Measurements from ENCODE around the gene PROZ.

PROZ gene

DNA sequence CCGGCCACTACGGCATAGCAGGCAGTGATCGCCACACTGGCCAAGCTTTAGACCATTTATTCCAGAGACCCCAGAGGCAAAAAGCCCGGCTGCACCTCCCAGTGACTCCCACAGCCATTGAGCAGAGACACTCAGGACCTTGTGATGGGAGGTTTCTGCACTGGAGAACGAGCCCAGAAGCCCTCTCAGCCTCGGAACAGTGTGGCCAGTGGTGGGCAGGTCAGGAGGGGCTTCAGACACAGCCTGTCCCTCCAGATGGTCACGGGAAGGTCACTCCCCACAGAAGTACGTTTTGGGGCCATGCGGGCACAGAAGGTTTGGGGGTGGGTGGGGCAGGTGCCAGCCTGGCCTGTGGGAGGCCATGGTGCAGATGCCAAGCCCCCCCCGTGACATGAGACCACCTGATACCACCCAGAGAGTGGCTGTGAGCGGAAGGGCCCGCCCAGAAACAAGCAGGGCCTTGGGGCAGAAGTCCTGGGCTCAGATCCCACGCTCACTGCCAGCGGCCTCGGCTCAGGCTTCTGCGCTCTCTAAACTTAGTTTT lies 36.4 kb upstream of the PROZ start:
- TF ChIP-seq, protein P1, sequence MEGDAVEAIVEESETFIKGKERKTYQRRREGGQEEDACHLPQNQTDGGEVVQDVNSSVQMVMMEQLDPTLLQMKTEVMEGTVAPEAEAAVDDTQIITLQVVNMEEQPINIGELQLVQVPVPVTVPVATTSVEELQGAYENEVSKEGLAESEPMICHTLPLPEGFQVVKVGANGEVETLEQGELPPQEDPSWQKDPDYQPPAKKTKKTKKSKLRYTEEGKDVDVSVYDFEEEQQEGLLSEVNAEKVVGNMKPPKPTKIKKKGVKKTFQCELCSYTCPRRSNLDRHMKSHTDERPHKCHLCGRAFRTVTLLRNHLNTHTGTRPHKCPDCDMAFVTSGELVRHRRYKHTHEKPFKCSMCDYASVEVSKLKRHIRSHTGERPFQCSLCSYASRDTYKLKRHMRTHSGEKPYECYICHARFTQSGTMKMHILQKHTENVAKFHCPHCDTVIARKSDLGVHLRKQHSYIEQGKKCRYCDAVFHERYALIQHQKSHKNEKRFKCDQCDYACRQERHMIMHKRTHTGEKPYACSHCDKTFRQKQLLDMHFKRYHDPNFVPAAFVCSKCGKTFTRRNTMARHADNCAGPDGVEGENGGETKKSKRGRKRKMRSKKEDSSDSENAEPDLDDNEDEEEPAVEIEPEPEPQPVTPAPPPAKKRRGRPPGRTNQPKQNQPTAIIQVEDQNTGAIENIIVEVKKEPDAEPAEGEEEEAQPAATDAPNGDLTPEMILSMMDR (conservative IDR thresholded peaks at IDR 0.05; ENCODE audit: low read length), result no peak
- no peak overlapping the region for H3K4me3 ChIP-seq (ENCODE audit: low read length)
- DNase-seq (ENCODE audit: low read depth), result no peak

DNA sequence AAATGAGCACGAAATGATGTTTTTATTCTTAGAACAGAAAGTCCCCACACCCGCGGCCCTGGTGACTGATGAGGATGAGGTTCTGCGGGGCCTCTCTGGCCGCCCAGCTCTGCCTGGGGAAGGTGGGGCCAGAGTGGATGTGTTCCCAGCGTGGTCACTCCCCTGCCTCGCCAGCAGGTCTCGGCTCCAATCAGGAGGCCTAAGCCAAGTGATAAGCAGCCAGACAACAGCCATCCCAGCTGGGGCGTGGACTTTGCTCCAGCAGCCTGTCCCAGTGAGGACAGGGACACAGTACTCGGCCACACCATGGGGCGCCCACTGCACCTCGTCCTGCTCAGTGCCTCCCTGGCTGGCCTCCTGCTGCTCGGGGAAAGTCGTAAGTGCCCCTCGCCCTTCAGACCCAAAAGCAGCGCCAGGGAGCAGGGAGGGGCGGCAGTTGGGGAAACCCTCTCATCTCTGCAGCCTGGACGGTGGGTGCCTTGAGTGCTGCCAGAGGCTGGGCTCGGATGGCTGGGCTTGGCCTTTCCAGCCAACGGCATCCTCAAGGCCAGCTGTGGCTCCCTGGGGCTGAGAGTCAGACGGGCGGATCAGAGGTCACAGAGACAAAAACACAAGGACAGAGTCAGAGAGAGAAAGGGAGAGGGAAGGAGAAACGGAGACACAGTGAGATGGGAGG lies 35.8 kb upstream of the PROZ start, which contains the start of gene F10:
Gene F10 (plus strand): TSS at position 250 of the 676 bp plus-strand sequence. CDS start 57 bp downstream, at position 307.
- DNase-seq (ENCODE audit: low read depth), result peak; percentile 70
- TF ChIP-seq, protein P1 (conservative IDR thresholded peaks at IDR 0.05; ENCODE audit: low read length), result peak; percentile 12; the same call in 1 of the 2 replicates
- H3K4me3 ChIP-seq (ENCODE audit: low read length), result peak within 1 kb of the TSS; percentile 54

DNA sequence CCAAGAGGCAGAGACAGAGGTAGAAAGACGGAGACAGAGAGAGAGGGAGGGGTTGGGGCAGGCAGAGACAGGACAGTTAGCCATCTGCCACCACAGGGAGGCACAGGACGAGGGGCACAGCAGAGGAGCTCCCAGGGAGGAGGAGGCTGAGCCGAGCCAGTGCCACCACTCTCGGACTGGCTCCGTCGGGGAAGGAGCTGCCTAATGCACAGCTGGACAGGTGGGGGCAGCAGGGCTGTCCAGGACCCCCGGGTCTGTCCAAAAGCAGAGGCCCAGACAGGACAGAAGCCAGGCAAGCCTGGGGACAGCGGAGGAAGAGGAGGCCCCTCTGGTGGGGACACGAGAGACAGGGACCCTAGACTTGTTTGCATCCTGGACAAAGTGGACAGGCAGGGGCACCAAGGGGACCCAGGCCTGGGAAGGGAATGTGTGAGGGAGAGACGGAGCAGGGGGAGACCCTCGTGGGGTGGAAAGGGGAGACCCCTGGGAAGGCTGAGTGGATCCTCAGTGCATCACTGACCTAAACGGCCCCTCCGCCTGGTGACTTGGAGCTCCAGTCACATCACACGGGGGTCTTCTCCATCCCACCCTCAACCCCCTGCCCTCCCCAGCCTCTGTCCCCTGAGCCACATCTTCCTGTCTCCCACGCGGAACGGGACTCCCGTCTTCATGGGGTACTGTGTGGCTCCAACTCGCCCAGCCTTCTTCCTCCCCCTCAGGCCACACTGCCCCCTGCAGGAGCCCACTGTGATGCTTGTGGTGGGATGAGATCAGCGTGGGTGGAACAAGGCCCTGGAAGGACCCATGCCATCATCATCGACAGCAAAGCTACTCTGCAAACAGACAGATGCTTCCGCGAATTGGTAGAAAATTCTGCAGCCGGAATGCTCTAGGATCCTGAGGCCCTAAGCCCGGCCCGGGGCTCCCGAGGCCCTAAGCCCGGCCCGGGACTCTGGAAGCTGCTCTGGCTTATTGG lies 34.9 kb upstream of the PROZ start:
- DNase-seq (ENCODE audit: low read depth), result no peak
- TF ChIP-seq, protein P1 (conservative IDR thresholded peaks at IDR 0.05; ENCODE audit: low read length), result peak; percentile 35
- peak overlapping the region; percentile 54 for H3K4me3 ChIP-seq (ENCODE audit: low read length)

DNA sequence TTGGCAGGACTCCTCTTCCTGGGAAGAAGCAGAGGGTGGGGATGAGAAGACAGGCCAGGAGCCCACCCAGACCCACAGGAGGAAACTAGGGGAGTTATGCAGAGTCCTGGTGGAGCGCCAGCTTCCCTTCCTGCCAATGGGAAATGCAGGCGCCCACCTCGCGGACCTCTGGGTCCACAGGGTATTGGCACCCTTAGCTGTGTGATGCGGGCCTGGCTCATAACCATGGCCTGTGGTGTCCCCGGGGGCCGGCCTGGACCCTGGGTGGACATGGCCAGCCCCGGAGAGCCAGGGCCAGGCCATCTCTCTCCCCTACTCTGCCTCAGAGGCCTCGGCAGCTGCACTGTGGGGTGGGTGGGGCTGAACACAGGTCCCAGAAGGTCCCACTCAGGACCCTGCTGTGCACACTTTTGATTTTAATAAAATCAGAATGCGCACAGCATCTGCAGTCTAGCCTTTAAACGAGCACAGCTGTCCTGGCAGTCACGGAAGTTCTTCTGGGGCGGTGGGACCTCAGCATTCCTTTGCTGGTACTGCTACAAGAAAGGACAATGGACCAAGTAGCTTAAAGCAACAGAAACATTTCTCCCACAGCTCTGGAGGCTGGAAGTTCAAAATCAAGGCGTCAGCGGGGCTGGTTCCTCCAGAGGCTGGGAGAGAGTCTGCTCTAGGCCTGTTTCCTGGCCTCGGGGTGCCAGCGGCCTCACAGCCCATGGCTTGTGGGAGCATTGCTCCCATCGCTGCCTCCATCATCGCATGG lies 34.1 kb upstream of the PROZ start:
- no peak for DNase-seq (ENCODE audit: low read depth)
- no peak overlapping the region for H3K4me3 ChIP-seq (ENCODE audit: low read length)
- TF ChIP-seq, protein P1 (conservative IDR thresholded peaks at IDR 0.05; ENCODE audit: low read length), result no peak

DNA sequence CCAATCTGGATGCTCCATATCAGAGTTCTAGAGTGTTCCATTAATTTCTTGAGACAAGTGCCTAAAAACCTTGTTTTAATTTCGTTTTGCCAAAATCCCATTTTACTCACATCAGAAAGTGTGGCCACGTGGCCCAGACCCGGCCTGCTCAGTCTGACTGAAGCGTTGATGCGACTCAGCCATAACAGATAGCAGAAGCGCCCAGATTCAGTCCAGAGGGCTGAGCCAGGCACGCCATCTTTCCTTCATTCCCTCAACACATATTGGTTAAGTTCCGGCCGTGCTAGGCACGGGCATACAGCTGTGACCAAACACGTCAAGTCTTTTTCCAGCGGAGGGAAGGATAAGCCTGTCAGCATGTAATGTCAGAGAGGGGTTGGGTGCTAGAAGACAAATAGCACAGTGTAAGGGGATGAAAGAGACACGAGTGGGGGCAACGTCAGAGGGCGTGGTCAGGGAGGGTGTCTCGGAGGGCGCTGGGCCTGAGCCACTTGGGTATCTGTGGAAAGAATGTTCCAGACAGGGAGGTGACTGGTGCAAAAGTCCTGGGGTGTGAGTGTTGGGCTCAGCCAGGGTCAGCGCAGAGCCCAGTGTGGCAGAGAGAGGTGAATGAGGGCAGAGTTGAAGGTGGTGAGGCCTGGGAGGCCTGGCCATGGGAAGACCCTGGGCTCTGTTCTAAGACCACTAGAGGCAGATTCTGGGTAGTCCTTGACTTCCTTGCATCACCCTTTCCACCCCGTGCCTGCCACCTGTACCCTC lies 32.8 kb upstream of the PROZ start:
- no peak overlapping the region for H3K4me3 ChIP-seq (ENCODE audit: low read length)
- TF ChIP-seq, protein P1 (conservative IDR thresholded peaks at IDR 0.05; ENCODE audit: low read length), result no peak
- DNase-seq (ENCODE audit: low read depth), result no peak

Data from AG10803 (cell line).